ENCODE data around the gene DEPDC5.
"Not testable (repeated sequence)": the region's sequence is repeated elsewhere in the genome, so short reads cannot be mapped to it uniquely, and the experiment has no call there.

DEPDC5 gene

DNA sequence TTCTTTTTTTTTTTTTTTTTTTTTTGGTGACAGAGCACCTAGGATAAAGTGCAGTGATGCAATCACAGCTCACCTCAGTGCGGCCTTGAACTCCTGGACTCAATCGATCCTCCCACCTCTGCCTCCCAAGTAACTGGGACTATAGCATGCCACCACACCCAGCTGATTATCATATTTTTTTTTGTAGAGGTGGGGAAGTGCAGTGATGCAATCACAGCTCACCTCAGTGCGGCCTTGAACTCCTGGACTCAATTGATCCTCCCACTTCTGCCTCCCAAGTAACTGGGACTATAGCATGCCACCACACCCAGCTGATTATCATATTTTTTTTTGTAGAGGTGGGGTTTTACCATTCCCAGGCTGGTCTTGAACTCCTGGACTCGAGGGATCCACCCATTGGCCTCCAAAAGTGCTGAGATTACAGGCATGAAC is 61.6 kb downstream of the DEPDC5 start:
- not testable (repeated sequence) for DNase-seq

DNA sequence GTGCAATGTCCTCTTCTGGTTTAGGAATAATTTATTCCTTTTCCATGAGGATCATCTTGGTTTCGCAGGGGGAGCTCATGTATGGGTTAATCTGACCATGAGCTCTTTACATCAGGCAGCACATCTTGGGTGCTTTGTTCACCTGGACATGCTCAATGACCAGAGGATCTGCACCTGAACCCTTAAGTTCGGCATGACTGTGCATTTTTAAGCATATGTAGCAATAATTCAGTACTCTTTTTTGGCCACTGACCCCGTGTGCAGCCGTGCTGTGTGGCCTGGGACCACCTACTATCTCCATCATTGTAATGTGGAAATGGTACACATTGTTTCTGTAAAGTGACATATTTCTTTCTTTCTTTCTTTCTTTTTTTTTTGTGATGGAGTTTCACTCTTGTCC is 62.9 kb downstream of the DEPDC5 start:
- DNase-seq: no peak

DNA sequence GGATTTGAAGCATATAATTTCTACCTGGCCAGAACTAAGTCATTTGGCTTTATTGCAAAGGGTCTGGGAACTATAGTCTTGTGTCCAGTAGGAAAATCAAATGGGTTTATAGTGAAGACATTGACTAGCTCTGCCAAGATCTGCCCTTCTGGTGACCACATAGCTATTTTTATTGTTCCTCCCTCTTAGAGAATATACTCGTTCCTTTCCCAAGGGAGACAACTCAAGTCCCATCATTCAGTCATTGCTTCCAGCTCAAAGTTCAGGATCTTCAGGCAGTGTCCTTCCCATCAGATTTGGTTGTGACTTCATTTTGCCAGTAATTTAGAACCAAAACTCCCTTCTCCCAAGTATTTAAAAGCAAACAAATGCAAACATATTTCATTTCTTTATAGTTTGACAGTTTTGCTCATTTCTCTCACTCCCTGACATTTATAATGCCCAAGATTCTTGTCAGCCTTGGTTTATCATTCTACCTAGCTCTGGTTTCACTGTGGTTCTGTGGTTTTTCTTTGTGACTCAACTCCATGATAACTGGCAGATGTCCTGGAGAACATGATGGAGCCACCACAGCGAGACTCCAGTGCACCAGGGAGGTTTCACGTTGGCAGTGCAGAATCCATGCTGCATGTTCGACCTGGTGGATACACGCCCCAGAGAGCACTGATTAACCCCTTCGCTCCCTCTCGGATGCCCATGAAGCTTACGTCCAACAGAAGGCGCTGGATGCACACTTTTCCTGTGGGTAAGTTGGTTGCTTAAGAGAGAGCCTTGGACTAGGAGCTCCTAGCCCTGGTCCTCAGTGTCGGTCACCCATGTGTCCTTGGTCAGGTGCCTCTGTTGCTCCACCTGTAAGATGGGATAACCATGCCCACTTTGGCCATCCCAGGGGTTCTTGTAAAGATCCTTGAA is 64.9 kb downstream of the DEPDC5 start:
- no peak for DNase-seq

DNA sequence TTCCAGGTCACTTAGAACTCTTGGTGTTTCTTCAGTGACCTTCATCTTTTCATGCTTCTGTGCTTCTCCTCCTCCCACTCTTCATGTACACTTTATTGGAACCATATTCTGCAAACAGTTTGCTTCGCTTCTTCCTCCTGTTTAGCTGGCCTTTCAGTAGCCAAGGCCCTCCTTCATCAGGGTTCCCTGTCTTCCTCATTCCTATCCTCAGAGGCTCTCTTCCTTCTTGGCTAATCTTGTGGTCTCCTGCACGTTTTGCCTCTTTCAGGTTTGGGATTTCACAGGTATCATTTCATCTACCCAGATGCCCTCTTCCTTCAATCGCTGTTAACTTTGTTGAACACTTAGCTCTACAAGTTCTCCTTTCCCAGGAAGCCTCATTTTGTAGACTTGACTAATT is 66.8 kb downstream of the DEPDC5 start:
- no peak for DNase-seq

DNA sequence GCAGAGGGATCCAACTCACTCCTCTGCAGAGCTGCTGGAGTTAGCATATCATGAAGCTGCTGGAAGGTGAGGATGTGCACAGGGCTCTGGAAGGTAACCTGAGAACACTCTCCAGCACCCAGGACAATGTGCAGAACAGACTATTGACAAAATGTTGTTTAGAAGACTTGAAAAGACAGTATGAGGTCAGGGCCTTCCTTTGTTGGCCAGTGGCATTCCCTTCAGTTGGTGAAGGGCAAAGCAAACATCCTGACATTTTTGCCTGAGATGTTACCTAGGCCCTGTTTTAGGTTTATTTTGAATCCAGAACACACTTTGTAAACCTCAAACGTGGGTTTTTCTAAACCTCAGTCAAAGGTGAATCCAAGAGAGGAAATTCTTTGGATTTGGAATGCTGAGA is 67.8 kb downstream of the DEPDC5 start:
- DNase-seq: no peak

DNA sequence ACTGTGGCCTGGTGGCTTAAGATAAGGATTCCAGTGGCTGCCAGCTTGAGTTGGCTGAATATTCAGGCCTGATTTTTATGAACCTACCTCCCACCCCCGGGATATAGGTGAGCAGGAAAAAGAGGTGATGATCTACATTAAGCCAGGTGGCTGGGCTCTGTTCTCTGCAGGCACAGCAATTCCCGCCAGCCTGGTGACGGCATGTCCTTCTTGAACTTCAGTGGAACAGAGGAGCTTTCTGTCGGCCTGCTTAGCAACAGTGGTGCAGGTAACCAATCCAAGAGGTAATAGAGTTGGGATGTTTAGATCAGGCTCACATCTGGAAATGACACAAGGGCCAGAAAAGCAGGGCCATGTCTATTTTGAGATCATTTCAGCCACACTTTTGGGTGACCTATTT is 68.7 kb downstream of the DEPDC5 start:
- DNase-seq: no peak

DNA sequence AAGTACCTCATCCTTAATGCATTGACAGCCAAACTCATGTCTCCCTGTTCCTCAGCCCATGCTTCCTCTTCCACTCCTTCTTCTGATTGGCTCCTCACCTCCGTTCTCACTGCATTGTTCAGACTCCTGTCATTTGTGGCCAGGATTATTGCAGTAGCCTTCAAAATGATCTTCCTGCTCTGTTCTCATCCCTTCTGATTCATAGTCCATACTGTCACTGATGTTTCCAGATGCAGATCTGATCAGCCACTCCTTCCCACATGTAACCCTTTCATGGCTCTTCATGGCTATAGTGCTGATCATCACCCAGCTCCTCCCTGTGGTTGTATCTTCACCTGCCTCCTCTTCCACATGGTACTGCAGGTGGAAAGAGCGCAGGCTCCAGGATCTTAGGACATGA is 71.7 kb downstream of the DEPDC5 start:
- DNase-seq: no peak

DNA sequence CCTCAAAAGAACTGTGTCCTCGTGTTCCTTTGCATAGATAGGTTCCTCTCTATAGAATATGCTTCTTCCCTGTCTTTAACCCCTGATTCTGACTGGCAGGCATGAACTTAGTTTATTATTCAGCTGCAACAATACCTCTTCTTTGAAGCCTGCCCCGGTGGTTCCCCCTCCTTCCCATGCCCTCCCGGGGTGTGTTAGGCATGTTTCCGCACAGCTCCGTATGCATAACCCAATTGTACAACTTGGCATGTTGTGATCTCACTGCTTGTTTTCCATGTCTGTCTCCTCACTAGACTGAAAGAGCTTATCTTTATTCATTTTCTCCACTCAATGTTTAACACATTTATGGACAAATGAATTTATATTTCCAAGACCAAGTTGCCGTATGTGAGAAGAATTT is 72.6 kb downstream of the DEPDC5 start:
- DNase-seq: no peak

DNA sequence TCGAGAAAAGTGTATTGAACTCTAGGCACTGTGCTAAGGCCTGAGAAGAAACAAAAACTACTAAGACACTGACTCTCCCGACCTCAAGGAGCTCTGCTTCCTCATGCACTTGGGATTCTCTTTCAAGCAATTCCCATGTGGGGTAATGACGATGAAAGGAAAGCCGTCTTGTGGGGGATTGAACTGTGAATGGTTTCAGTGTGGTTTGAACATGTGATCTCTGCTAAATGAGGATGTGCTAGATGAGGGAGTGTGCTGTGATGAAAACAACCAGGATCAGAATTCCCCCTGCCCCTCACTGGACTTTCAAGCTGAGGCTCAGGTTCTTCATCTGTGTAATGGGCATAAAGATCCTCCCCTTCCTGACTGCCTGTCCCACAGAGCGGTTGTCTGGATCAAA is 74.9 kb downstream of the DEPDC5 start:
- no peak for DNase-seq

DNA sequence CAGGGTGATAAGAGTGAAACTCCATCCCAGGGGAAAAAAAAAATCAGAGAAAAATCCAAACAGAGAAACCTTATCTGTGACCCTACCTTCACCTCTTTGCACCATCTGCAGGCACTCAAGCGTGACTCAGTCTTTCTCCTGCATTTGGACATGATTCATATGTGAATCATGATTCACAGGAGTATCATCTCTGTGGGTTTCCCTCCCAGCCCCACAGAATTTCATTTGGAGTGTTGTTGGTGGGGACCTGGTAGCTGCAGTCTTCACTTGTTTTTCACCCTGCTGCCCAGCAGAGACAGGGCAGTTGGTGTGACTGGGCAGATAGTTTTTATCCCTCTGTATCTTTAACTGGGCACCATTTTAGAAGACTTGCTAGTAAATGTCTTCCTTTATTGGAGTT is 75.7 kb downstream of the DEPDC5 start:
- no peak for DNase-seq

DNA sequence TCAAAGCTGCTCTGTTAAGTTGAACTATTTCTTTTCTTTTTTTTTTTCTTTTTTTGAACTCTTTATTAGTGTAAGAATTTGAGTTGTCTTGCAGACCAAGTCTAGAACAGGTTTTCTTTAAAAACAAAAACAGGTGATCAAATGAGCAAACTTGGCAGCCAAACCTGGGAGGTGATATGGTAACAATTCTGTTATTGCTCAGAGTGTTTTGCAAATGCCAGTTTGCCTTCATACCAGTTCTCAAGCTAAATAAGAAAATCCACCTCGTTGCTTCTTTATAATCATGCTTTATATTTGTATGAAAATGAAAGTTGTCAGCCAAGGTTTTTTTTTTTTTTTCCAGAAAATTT is 76.9 kb downstream of the DEPDC5 start:
- no peak for DNase-seq

DNA sequence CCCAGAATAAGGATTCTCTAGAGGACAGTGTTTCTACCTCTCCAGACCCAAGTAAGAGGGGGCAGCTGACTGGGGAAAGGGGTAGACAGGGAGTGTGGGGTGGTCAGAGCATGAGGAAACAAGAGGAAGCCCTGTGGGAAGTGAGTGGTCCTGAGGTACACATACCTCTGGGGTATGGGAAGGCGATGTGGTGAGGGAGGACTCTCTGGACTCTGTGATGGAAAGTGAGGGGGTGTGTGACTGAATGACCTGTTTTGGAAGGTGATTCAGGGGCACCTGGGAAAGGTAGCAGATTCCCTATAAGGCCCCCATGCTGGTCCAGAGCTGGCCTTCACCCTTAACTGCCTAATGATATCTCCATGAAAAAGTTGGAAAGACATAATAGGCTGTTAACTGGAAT is 80.1 kb downstream of the DEPDC5 start:
- no peak for DNase-seq

DNA sequence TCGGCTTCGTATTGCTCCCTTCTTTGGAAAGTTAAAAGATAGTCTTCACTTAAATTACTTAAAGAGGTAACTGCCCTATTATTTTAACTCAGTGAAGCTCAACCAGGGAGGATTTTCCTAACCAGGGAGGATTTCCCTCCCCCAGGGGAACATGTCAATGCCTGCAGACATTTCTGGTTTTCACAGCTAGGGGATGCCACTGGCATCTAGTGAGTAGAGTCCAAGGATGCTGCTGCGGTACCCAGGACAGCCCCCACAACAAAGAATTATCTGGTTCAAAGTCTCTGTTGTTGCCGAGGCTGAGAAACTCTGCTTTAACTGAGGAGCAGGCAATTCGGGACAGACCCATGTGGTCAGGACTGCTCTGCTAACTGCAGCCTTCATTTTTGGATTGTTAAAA is 82.2 kb downstream of the DEPDC5 start:
- DNase-seq: no peak

DNA sequence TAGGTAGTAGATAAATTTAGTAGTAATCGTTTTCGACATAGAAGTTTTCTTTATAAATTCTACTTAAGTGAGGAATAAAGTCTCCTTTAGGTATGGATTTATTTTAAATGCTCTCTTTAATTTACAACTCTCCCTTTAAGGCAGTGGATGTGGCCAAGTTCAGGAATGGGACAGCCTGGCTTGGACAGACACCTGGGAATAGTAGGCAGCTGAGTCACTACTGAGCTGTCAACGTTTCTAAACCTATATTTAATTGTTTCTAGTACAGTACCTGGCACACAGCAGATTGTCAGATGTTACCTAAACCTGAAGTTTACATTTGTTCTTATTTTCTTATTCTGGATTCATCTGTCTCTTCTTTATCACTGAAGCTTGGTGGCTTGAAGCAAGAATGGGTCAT is 85.1 kb downstream of the DEPDC5 start:
- no peak for DNase-seq

DNA sequence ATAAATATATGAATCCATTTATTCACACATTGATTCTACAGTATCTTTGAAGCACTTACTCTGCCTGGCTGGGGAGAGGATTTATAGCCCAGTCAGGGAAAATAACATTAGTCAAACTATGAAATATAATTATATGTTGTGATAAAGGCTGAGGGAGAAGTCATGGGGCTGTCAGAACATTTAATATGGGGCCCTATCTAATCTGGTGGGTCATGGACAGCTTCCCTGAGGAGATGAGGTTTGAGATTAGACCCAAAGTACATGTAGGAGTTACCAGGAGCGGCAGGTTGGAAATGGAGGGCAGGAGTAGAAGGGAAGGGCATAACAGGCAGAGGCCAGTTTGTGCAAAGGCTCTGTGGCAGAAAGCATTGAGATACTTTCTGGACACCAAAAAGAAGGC is 86.2 kb downstream of the DEPDC5 start:
- no peak for DNase-seq

DNA sequence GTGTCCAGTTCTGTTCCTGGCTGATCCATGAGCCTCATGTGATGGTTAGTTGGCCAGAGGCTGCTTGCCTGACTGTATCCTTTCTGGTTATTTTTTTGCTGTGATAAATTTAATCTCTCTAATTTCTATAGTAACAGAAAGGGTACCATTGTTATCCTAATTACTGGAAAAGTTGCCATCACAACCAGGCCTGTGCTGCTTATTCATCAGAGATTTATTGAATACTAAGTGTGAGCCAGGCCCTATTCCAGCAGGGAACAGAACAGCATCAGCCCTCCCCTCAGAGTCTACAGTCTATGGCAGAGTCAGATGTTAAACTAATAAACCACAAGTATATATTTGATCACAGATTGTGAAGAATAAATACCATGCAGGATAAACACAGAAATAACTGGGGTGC is 86.8 kb downstream of the DEPDC5 start:
- DNase-seq: no peak

DNA sequence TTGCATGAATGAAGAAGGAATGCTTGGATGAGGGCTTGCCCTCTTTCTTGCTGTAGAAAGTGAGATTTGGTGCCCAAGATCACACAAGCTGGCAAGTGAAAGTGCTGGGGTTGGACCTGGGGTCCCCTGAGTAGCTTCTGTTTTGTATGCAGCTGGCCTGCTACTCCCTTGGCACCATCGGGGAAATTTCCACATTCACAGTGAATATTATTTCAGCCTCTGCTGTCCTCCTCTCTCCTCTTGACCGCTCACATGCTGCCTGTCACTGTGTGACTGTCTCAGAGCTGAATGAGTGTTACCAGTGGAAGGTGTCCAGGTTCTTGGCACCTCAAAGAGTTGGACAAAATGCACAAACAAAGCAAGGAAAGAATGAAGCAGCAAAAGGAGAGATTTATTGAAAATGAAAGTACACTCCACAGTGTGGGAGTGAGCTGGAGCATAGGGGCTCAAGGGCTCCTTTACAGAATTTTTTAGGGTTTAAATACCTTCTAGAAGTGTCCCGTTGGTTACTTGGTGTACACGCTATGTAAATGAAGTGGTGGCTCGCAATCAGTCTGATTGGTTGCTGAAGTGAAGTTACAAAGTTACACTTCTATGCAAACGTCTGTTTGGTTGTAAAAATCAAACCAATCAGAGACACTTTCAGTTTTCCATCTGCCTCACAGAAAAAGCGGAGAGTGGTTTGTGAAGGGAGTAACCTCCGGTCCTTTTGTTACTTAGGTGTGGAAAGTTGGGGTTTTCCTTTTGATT is 87.4 kb downstream of the DEPDC5 start:
- no peak for DNase-seq

DNA sequence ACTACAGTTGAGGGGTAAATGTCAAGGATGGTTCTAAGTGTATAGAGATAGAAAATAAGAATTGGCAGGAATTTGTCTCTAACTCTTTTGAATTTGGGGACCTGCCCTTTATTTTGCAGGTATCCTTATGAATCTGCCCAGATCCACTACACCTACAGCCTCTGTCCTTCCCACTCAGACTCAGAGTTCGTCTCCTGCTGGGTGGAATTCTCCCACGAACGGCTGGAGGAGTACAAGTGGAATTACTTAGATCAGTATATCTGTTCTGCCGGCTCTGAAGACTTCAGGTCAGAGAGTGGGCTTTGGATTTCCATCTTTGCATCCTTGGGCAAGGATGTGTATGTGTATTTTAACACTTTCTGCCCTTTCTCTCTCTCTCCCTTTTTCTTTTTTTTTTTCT is 89.7 kb downstream of the DEPDC5 start:
- no peak for DNase-seq

DNA sequence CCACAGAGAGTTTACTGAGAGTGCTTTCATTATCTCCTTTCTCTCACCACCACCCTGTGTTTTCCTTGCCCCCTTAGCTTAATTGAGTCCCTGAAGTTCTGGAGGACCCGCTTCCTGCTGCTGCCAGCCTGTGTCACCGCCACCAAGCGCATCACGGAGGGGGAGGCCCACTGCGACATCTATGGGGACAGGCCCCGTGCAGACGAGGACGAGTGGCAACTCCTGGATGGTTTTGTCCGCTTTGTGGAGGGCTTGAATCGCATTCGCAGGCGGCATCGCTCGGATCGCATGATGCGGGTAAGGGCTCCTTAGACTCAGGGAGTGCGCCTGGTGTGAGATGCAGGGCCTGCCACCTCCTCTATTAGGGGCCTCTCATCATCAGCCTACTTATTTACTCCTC is 91.1 kb downstream of the DEPDC5 start:
- no peak for DNase-seq

DNA sequence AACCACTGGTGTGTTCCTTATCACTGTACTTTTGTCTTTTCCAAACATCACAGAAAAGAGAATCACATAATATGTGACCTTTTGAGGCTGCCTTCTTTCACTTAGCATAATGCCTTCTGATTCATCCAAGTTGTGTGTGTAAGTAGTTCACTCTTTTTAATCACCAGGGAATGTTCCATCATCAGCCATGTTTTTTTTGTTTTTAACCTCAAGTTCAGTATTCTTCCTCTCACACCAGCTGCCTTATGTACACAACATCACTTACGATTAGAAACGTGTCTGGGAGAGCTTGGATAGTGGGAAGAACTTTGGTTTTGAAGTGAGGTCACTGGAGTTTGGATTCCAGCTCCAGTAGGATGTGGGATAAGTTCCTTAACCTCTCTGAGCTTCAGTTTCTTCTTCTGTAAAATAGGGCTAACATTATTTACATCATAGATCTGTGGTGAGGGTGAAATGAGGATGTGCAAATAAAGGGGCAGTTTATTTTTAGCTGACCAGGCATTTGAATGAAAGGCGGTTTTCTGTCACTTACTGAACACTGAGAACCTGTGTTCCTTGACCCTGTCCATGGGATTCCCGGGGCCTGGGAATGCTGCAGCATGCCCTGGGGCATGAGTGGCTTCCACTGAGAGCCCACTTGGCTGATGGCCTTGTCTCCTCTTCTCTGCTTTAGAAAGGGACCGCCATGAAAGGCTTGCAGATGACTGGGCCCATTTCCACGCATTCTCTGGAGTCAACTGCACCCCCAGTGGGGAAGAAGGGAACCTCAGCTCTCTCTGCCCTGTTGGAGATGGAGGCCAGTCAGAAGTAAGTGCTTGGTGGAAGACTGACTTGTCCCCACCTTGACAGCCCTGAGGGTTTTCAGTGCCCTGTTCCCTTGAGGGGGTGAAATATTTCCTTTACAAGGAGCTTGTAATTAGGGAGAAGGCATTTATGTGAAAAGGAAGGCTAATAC is 92.6 kb downstream of the DEPDC5 start:
- DNase-seq: no peak

DNA sequence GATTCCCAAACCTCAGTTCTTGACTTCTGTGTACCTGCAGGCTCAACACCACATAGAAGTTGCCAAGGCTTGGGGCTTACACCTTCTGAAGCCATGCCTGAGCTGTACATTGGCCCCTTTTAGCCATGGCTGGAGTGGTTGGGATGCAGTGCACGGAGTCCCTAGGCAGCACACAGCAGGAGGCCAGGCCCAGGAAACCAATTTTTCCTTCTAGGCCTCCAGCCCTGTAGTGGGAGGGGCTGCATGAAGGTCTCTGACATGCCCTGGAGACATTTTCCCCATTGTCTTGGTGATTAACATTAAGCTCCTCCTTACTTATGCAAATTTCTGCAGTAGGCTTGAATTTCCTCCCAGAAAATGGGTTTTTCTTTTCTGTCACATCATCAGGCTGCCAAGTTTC is 94.6 kb downstream of the DEPDC5 start:
- no peak for DNase-seq

DNA sequence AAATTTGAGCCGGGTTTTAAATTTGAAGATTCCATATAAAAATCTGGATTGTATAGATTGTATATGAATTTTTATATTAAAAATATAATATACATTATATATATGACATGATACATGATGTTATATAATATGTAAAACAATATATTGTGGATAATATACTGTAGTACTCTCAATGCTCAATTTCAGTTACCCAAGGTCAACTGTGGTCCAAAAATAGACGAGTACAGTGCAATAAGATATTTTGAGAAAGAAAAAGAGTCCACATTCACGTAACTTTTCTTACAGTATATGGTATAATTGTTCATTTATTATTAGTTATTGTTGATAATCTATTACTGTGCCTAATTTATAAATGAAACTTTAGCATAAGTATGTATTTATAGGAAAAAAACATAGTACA is 96.3 kb downstream of the DEPDC5 start:
- no peak for DNase-seq

DNA sequence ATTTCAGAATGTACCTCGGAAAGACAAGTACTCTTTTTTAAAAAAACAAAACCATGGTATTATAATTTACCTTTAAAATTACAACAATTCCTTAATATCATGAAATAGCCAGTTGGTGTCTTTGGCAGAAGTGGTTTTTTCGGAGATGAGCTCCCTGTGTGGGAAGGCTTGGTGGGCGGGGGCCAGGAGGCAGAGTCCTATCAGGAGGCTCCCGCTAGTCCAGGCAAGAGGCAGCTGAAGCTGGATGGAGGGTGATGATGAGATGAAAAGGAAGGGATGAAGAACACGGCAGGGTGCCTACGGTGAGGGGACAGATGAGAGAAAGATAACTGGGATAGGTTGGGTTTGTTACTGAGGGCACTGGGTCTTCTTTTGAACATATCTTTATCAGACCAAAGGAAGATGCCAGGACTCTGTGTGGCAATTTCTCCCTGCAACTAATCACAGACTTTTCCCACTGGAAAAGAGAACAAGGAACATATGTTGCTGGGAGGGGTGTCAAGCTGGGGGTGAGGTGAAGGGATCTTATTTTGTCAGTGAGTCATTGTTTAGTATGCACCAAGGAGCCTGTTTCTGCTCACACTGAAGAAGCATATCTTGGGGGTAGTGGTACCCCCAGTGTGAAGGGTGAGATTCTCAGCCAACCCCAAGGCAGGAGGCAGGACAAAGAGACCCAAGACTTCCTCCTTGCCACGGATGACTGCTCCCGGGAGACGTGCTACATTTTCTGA is 99.0 kb downstream of the DEPDC5 start:
- no peak for DNase-seq
